GM12892 (cell line): Measurements from ENCODE around the gene NYAP2.

Source experiments
- DNase-seq: peaks from one replicate; pipeline ENCODE4 v3.0.0; 2011; ENCODE audit not compliant: insufficient read length
- FAIRE-seq: peaks from 2 replicates; lab custom pipeline; 2011; peaks lifted over from hg19 to GRCh38; lab: Jason Lieb, UNC
- POLR2A ChIP-seq: IDR thresholded peaks from 2 replicates; pipeline ENCODE4 v1.6.1; 2011; ENCODE audit warnings: low read depth, low read length, control low read depth
- POLR2AphosphoS5 ChIP-seq: IDR thresholded peaks from 2 replicates; pipeline ENCODE4 v1.6.1; 2011; ENCODE audit warnings: low read depth, low read length, control low read depth
- TAF1 ChIP-seq: IDR thresholded peaks from 2 replicates; pipeline ENCODE4 v1.6.1; 2011; ENCODE audit warnings: low read depth, mild to moderate bottlenecking, control low read depth, low read length, borderline replicate concordance

NYAP2 gene

GRCh38 chr2:225463449-225463848 lies 63.9 kb downstream of the NYAP2 start:
- no peak for DNase-seq
- FAIRE-seq, result no peak
- TF ChIP-seq TAF1, result no peak
- TF ChIP-seq POLR2AphosphoS5, result no peak
- TF ChIP-seq POLR2A, result no peak

- FAIRE-seq, result peak; percentile 38
- DNase-seq, result no peak
- no peak for TF ChIP-seq TAF1
- TF ChIP-seq POLR2AphosphoS5, result no peak
- TF ChIP-seq POLR2A, result no peak
These were observed 65.0 kb downstream of the NYAP2 start for GRCh38 chr2:225464346-225465025.

GRCh38 chr2:225465827-225466226 lies 66.3 kb downstream of the NYAP2 start:
- FAIRE-seq, result no peak
- TF ChIP-seq POLR2AphosphoS5 (no peak), POLR2A (no peak), TAF1 (no peak)
- DNase-seq, result no peak

- TF ChIP-seq POLR2AphosphoS5 (no peak), POLR2A (no peak), TAF1 (no peak)
- FAIRE-seq, result no peak
- DNase-seq, result no peak
These were observed 67.5 kb downstream of the NYAP2 start for GRCh38 chr2:225466891-225467604.

- FAIRE-seq (no peak), DNase-seq (no peak)
- TF ChIP-seq POLR2AphosphoS5 (no peak), TAF1 (no peak)
These were observed 68.6 kb downstream of the NYAP2 start for GRCh38 chr2:225468131-225468530.

GRCh38 chr2:225471039-225471438 lies 71.5 kb downstream of the NYAP2 start:
- FAIRE-seq, result no peak
- no peak for DNase-seq
- TF ChIP-seq POLR2A (no peak), POLR2AphosphoS5 (no peak), TAF1 (no peak)

- FAIRE-seq (no peak), DNase-seq (no peak)
- TF ChIP-seq POLR2A, result no peak
- TF ChIP-seq POLR2AphosphoS5, result no peak
- TF ChIP-seq TAF1, result no peak
These were observed 72.0 kb downstream of the NYAP2 start for GRCh38 chr2:225471482-225471881.

GRCh38 chr2:225472161-225472560 lies 72.7 kb downstream of the NYAP2 start:
- FAIRE-seq (no peak), DNase-seq (no peak)
- TF ChIP-seq TAF1 (no peak), POLR2AphosphoS5 (no peak), POLR2A (no peak)

- no peak for DNase-seq
- TF ChIP-seq POLR2A, result no peak
- no peak for TF ChIP-seq TAF1
- no peak for TF ChIP-seq POLR2AphosphoS5
- no peak for FAIRE-seq
These were observed 79.9 kb downstream of the NYAP2 start for GRCh38 chr2:225479386-225479785.

- TF ChIP-seq POLR2AphosphoS5 (no peak), POLR2A (no peak), TAF1 (no peak)
- FAIRE-seq (no peak), DNase-seq (no peak)
These were observed 85.2 kb downstream of the NYAP2 start for GRCh38 chr2:225484751-225485150.

GRCh38 chr2:225486236-225486635 lies 86.7 kb downstream of the NYAP2 start:
- FAIRE-seq (no peak), DNase-seq (no peak)
- TF ChIP-seq POLR2A (no peak), POLR2AphosphoS5 (no peak), TAF1 (no peak)

- DNase-seq, result no peak
- TF ChIP-seq TAF1 (no peak), POLR2A (no peak), POLR2AphosphoS5 (no peak)
- FAIRE-seq, result no peak
These were observed 88.4 kb downstream of the NYAP2 start for GRCh38 chr2:225487878-225488416.

- no peak for FAIRE-seq
- no peak for DNase-seq
- TF ChIP-seq TAF1 (no peak), POLR2A (no peak), POLR2AphosphoS5 (no peak)
These were observed 89.2 kb downstream of the NYAP2 start for GRCh38 chr2:225488743-225489142.
